MG63 (cell line): ENCODE data around the gene IFNA13. TPM values are rescaled to one million over a fixed set of nuclear protein-coding genes. Genes with fewer than 3 reads are reported as not detected.

Experiments
- DNase-seq: peaks from one replicate; pipeline ENCODE4 v3.0.0-alpha.2; 2020
- H3K27me3 ChIP-seq: fragments of 250-450 bp; sonication (Bioruptor Pico); 2 replicates; pipeline ENCODE4 v1.5.1; 2020; ENCODE audit warnings: mild to moderate bottlenecking, moderate library complexity
- H3K36me3 ChIP-seq: fragments of 250-450 bp; sonication (Bioruptor Pico); 2 replicates; pipeline ENCODE4 v1.5.1; 2020; ENCODE audit warnings: mild to moderate bottlenecking, moderate library complexity
- H3K4me3 ChIP-seq: fragments of 250-450 bp; sonication (Bioruptor Pico); 2 replicates; pipeline ENCODE4 v1.5.1; 2020; ENCODE audit warnings: mild to moderate bottlenecking, moderate library complexity
- H3K9me3 ChIP-seq: fragments of 250-450 bp; sonication (Bioruptor Pico); 2 replicates; pipeline ENCODE4 v1.5.1; 2020; ENCODE audit warnings: mild to moderate bottlenecking, moderate library complexity
- total RNA-seq: library from RNA; depleted of rRNA; stranded (reverse); fragments of >200 nt; shearing (Covaris generic); gene quantifications from 2 replicates; pipeline ENCODE4 v1.2.3, GENCODE V29; 2014; ENCODE audit warnings: low replicate concordance; rRNA removed

Gene IFNA13
- total RNA-seq, result not detected in 2 replicates

- Histone ChIP-seq H3K27me3 (peaks cover 51% of the 10 kb centered on the region), H3K9me3 (no peaks in the 10 kb centered on the region), H3K4me3 (no peak within 1 kb of the TSS), H3K36me3 (no peaks in the 10 kb centered on the region)
- DNase-seq, result no peak
Measured at GRCh38 chr9:21367957-21368356, at the start of gene IFNA13. Gene IFNA13, minus strand, starts transcription at chr9:21368057. Its CDS starts 47 bp downstream, at chr9:21368010.

- peak; percentile 43 for DNase-seq
- Histone ChIP-seq H3K9me3 (no peaks in the 10 kb centered on the region), H3K4me3 (no peak overlapping the region), H3K27me3 (peaks cover 14% of the 10 kb centered on the region), H3K36me3 (no peaks in the 10 kb centered on the region)
Measured at GRCh38 chr9:21415493-21416267, 47.8 kb upstream of the IFNA13 start.

GRCh38 chr9:21414220-21414940 lies 46.5 kb upstream of the IFNA13 start:
- H3K27me3 ChIP-seq, result peaks cover 21% of the 10 kb centered on the region
- peak; percentile 59 for DNase-seq
- H3K9me3 ChIP-seq, result no peaks in the 10 kb centered on the region
- H3K4me3 ChIP-seq, result no peak overlapping the region
- H3K36me3 ChIP-seq, result no peaks in the 10 kb centered on the region

- peaks cover 21% of the 10 kb centered on the region for H3K27me3 ChIP-seq
- no peak overlapping the region for H3K4me3 ChIP-seq
- DNase-seq, result peak; percentile 46
- H3K9me3 ChIP-seq, result no peaks in the 10 kb centered on the region
- no peaks in the 10 kb centered on the region for H3K36me3 ChIP-seq
Measured at GRCh38 chr9:21413624-21414023, 45.8 kb upstream of the IFNA13 start.

GRCh38 chr9:21413151-21413550 lies 45.3 kb upstream of the IFNA13 start:
- no peak overlapping the region for H3K4me3 ChIP-seq
- H3K36me3 ChIP-seq, result no peaks in the 10 kb centered on the region
- no peak for DNase-seq
- peaks cover 21% of the 10 kb centered on the region for H3K27me3 ChIP-seq
- H3K9me3 ChIP-seq, result no peaks in the 10 kb centered on the region

- Histone ChIP-seq H3K27me3 (peaks cover 25% of the 10 kb centered on the region), H3K9me3 (no peaks in the 10 kb centered on the region), H3K36me3 (no peaks in the 10 kb centered on the region), H3K4me3 (no peak overlapping the region)
- DNase-seq, result no peak
Measured at GRCh38 chr9:21412107-21412506, 44.2 kb upstream of the IFNA13 start.

GRCh38 chr9:21408817-21409216 lies 41.0 kb upstream of the IFNA13 start, which contains the start of gene IFNA8:
Gene IFNA8, plus strand, starts transcription at chr9:21409117. Its CDS starts 60 bp downstream, at chr9:21409177.
- peaks cover 37% of the 10 kb centered on the region for H3K27me3 ChIP-seq
- no peak for DNase-seq

GRCh38 chr9:21404146-21404545 lies 36.3 kb upstream of the IFNA13 start:
- H3K9me3 ChIP-seq, result no peaks in the 10 kb centered on the region
- no peak overlapping the region for H3K4me3 ChIP-seq
- H3K36me3 ChIP-seq, result no peaks in the 10 kb centered on the region
- peaks cover 39% of the 10 kb centered on the region for H3K27me3 ChIP-seq
- DNase-seq, result no peak

More at GRCh38 chr9:21408817-21409216, 41.0 kb upstream of the IFNA13 start, which contains the start of gene IFNA8:
- Histone ChIP-seq H3K36me3 (no peaks in the 10 kb centered on the region), H3K4me3 (no peak within 1 kb of the TSS), H3K9me3 (no peaks in the 10 kb centered on the region)

- peaks cover 47% of the 10 kb centered on the region for H3K27me3 ChIP-seq
- DNase-seq, result peak; percentile 73
- peak overlapping the region; percentile 32 for H3K4me3 ChIP-seq
- no peaks in the 10 kb centered on the region for H3K9me3 ChIP-seq
- no peaks in the 10 kb centered on the region for H3K36me3 ChIP-seq
Measured at GRCh38 chr9:21402386-21403251, 34.8 kb upstream of the IFNA13 start.

- Histone ChIP-seq H3K27me3 (peaks cover 63% of the 10 kb centered on the region), H3K36me3 (no peaks in the 10 kb centered on the region), H3K9me3 (no peaks in the 10 kb centered on the region), H3K4me3 (no peak overlapping the region)
- DNase-seq, result no peak
Measured at GRCh38 chr9:21399956-21400355, 32.1 kb upstream of the IFNA13 start.

- H3K36me3 ChIP-seq, result no peaks in the 10 kb centered on the region
- peaks cover 62% of the 10 kb centered on the region for H3K27me3 ChIP-seq
- no peak for DNase-seq
- no peak overlapping the region for H3K4me3 ChIP-seq
- no peaks in the 10 kb centered on the region for H3K9me3 ChIP-seq
Measured at GRCh38 chr9:21398955-21399489, 31.2 kb upstream of the IFNA13 start.

GRCh38 chr9:21395778-21396717 lies 28.2 kb upstream of the IFNA13 start:
- peak overlapping the region; percentile 57 for H3K4me3 ChIP-seq
- no peaks in the 10 kb centered on the region for H3K9me3 ChIP-seq
- H3K27me3 ChIP-seq, result peaks cover 68% of the 10 kb centered on the region
- no peaks in the 10 kb centered on the region for H3K36me3 ChIP-seq
- DNase-seq, result peak; percentile 85

GRCh38 chr9:21392270-21392669 lies 24.4 kb upstream of the IFNA13 start:
- Histone ChIP-seq H3K4me3 (no peak overlapping the region), H3K27me3 (peaks cover 88% of the 10 kb centered on the region), H3K36me3 (no peaks in the 10 kb centered on the region), H3K9me3 (no peaks in the 10 kb centered on the region)
- DNase-seq, result peak; percentile 68

GRCh38 chr9:21385131-21385670 lies 17.3 kb upstream of the IFNA13 start, which contains the start of gene IFNA2:
Gene IFNA2, minus strand, starts transcription at chr9:21385398. Its CDS starts 69 bp downstream, at chr9:21385329.
- no peak for DNase-seq
- H3K27me3 ChIP-seq, result peaks cover 80% of the 10 kb centered on the region
- H3K36me3 ChIP-seq, result no peaks in the 10 kb centered on the region
- no peaks in the 10 kb centered on the region for H3K9me3 ChIP-seq
- H3K4me3 ChIP-seq, result no peak within 1 kb of the TSS

- H3K27me3 ChIP-seq, result peaks cover 80% of the 10 kb centered on the region
- H3K4me3 ChIP-seq, result 0 out of 2 replicates have a peak overlapping the region, but pooled peaks have one; percentile 0
- H3K9me3 ChIP-seq, result no peaks in the 10 kb centered on the region
- H3K36me3 ChIP-seq, result no peaks in the 10 kb centered on the region
- no peak for DNase-seq
Measured at GRCh38 chr9:21383627-21384026, 15.8 kb upstream of the IFNA13 start.
